ENCODE data around the gene TMEM19.

TMEM19 gene

GRCh38 chr12:71645268-71645667 is 40.6 kb upstream of the TMEM19 start:
- no peak for TF ChIP-seq CTCF (IDR thresholded peaks at IDR 0.05; ENCODE audit: low read length, missing control alignments)
- no peak for DNase-seq (ENCODE audit: low read depth)
- no peak overlapping the region for H3K4me3 ChIP-seq (replicated peaks; ENCODE audit: low read depth, low read length)

- H3K4me3 ChIP-seq (replicated peaks; ENCODE audit: low read depth, low read length): no peak overlapping the region
Measured at GRCh38 chr12:71646512-71646911, 39.4 kb upstream of the TMEM19 start.

GRCh38 chr12:71648537-71648936 is 37.3 kb upstream of the TMEM19 start:
- H3K4me3 ChIP-seq (replicated peaks; ENCODE audit: low read depth, low read length): no peak overlapping the region
- DNase-seq (ENCODE audit: low read depth): no peak
- TF ChIP-seq CTCF (IDR thresholded peaks at IDR 0.05; ENCODE audit: low read length, missing control alignments): no peak

More at GRCh38 chr12:71646512-71646911, 39.4 kb upstream of the TMEM19 start:
- no peak for TF ChIP-seq CTCF (IDR thresholded peaks at IDR 0.05; ENCODE audit: low read length, missing control alignments)
- DNase-seq (ENCODE audit: low read depth): no peak

GRCh38 chr12:71649401-71649800 is 36.5 kb upstream of the TMEM19 start:
- TF ChIP-seq CTCF (IDR thresholded peaks at IDR 0.05; ENCODE audit: low read length, missing control alignments): no peak
- H3K4me3 ChIP-seq (replicated peaks; ENCODE audit: low read depth, low read length): no peak overlapping the region
- DNase-seq (ENCODE audit: low read depth): no peak

- TF ChIP-seq CTCF (IDR thresholded peaks at IDR 0.05; ENCODE audit: low read length, missing control alignments): no peak
- no peak for DNase-seq (ENCODE audit: low read depth)
- H3K4me3 ChIP-seq (replicated peaks; ENCODE audit: low read depth, low read length): no peak overlapping the region
Measured at GRCh38 chr12:71652656-71653055, 33.2 kb upstream of the TMEM19 start.

GRCh38 chr12:71653137-71653536 is 32.7 kb upstream of the TMEM19 start:
- no peak for TF ChIP-seq CTCF (IDR thresholded peaks at IDR 0.05; ENCODE audit: low read length, missing control alignments)
- DNase-seq (ENCODE audit: low read depth): no peak
- H3K4me3 ChIP-seq (replicated peaks; ENCODE audit: low read depth, low read length): no peak overlapping the region

GRCh38 chr12:71654200-71654599 is 31.7 kb upstream of the TMEM19 start:
- no peak for TF ChIP-seq CTCF (IDR thresholded peaks at IDR 0.05; ENCODE audit: low read length, missing control alignments)
- no peak for DNase-seq (ENCODE audit: low read depth)
- H3K4me3 ChIP-seq (replicated peaks; ENCODE audit: low read depth, low read length): no peak overlapping the region
